GM19372 (cell line): Measurements from ENCODE around the gene AOC3.
A peak's percentile ranks its signal among the peaks of the same experiment; 100 is the strongest.

Experiments
- ATAC-seq: cut with Tn5 transposase; IDR thresholded peaks from one replicate; pipeline ENCODE4 v1.9.1; 2021; ENCODE audit warnings: mild to moderate bottlenecking, low read depth, moderate library complexity; ENCODE audit not compliant: unreplicated experiment

AOC3 gene, protein sequence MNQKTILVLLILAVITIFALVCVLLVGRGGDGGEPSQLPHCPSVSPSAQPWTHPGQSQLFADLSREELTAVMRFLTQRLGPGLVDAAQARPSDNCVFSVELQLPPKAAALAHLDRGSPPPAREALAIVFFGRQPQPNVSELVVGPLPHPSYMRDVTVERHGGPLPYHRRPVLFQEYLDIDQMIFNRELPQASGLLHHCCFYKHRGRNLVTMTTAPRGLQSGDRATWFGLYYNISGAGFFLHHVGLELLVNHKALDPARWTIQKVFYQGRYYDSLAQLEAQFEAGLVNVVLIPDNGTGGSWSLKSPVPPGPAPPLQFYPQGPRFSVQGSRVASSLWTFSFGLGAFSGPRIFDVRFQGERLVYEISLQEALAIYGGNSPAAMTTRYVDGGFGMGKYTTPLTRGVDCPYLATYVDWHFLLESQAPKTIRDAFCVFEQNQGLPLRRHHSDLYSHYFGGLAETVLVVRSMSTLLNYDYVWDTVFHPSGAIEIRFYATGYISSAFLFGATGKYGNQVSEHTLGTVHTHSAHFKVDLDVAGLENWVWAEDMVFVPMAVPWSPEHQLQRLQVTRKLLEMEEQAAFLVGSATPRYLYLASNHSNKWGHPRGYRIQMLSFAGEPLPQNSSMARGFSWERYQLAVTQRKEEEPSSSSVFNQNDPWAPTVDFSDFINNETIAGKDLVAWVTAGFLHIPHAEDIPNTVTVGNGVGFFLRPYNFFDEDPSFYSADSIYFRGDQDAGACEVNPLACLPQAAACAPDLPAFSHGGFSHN

DNA sequence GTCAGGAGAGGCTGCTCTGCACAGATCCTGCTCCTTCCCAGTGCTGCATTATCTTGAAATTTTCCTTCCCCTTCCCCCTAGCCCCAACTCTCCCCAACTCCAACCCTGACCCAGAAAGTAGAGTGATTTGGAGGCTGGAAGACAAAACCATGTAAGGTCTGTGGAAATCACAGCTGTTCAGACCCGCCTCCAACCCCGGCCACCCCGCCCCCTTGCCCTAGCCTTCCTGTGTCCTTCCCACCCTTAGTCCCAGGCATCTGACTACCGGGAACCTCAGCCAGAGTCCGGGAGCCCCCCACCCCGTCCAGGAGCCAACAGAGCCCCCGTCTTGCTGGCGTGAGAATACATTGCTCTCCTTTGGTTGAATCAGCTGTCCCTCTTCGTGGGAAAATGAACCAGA is at the start of gene AOC3:
TSS of gene AOC3 (plus strand) at position 246 of the 400 bp plus-strand sequence. CDS start at position 391, 145 bp downstream.
- ATAC-seq = no peak

DNA sequence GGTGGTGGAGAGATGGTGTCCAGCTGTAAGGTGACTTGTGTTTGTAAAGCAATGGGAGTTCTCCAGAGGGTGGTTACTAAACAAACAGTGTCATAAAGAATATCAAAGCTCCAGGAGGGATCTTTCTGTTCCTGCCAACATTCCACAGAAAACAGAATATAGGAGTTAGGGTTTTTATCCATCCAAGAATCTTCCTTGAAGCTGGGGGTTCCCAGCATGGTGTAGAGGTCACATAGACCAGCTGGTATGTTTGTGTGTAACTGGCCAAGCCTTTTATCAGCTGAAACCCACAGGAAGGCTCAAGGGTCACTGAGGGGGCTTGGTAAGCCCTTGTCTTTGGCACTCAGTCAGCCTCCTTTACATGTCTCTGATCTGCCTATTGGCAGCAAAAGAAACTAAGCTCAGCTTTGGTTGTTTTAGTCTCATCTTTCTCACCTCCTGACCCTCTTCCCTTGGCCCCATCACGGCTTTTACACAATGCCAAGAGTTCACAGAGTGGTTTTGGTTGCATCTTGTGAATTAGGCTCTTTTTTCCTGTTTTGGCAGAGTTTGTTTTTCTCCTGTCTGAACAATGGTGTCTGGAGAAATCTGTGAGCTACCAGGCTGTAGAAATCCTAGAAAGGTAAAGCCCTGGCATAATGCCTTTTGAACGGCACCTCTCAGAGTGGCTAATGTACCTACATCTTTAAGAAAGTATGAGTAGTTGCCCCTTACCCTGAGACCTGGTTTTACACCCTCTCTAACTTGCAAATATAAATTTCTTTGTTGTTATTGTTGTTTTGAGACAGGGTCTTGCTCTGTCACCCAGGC is 47.7 kb upstream of the AOC3 start:
- ATAC-seq = no peak

DNA sequence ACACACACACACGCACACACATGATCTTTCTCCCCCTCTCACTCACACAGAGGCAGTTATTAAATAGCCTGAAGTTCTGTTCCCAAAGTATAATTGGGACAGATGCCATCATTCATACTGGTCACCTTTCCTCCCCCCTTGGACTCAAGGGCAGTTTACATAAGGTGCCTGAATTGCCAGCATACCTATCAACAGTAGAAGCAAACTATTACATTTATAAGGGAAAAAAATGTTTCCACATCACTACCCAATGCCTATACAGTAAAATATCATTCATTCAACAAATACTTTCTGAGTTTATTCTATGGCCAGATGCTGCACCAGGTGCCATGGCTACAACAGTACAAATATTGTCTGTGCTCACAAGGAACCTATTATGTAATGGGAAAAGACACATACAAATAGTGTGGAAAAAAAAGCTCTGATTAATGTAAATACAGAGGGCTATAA is 46.1 kb upstream of the AOC3 start:
- no peak for ATAC-seq

DNA sequence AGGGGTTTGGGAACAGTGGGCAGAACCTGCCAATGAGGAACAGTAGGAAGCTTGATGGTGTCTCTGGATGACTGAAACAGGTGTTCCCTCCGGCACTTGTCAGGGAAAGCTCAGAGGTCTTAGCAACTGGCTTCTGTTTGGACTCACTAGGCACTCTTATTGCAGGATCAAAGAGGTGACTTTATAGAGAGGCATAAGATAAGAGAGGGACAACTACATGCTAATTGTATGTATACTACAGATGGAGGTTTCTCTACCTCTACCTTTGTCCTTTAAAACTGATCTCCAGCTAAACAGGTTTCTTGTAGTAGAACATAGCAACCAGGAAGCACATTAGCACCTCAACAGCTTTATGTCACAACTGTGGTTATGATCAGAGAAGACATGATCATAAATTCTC is 44.8 kb upstream of the AOC3 start:
- no peak for ATAC-seq

DNA sequence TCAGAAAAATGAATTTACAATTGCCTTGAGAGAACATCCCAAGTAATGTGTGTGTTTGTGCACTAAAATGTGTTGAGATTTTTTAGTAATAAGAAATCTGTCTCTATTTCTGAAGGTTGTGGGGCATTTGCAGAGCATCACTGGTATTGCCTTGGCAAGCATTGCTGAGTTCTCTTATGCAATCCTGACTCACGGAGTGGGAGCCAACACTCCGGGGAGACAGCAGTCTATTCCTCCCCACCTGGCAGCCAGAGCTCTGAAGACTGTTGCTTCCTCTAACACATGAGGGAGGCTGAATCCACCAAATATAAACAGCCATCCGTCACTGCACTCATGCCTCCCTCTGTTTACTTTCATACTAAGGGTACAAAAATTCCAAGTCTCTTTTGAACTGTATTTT is 41.7 kb upstream of the AOC3 start:
- no peak for ATAC-seq

DNA sequence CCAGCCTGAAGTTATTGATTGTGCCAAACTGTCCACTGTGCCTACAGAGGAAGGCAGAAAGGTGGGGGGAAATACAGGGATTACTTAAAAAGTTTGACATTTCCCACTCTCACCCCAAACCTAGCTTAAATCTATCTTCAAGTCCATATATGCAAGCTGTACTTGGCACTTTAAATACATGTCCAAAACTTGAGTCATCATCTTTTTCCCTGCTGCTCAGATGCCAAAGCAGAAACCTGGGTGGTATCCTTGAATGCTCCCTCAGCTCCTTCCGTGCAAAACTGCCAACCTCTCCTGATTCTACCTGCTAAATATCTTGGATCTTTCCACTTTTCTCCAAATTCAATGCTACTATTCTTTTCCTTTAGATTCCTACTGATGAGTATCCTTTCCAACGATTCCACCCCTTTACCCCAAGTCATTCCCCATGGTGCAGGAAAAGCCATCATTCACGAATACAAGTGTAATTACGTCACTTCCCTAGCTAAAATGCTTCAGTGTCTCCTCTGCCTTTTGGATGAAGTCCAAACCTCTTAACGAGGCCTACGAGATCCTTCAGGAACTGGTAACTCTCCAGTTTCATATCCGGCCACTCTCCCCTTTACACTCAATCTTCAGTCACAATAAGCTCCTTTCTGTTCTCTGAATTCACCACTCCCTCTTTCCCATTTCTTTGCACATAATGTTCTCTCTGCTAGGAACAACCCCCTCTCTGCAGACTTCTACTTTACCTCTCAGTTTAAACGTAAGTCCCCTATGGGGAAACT is 36.2 kb upstream of the AOC3 start:
- ATAC-seq = no peak

DNA sequence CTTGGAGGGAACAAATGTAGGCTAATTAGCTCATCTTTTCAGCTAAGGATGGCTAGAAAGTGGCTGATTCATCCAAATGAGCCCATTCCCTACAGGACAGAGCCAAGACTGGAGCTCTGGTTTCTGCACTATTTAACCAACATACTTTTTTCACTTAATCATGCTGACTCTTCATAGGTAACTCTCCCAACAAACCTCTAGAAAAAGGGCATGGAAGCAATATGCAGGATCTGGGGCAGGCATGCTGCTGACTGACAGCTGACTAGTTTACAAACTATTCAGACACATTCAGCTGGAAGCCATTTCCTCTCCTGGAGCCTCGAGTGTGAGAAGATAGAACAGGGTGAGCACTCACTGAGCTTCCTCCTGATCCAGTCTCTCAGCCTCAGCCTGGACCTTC is 33.1 kb upstream of the AOC3 start:
- no peak for ATAC-seq

GRCh38 chr17:42818379-42818778 is 32.6 kb upstream of the AOC3 start:
- ATAC-seq = no peak

- ATAC-seq = no peak
These were observed 31.0 kb upstream of the AOC3 start for GRCh38 chr17:42819939-42820535.

- no peak for ATAC-seq
These were observed 29.8 kb upstream of the AOC3 start for GRCh38 chr17:42821176-42821575.

GRCh38 chr17:42827472-42827871 is 23.5 kb upstream of the AOC3 start:
- ATAC-seq = no peak

GRCh38 chr17:42830971-42831370 is 20.0 kb upstream of the AOC3 start:
- no peak for ATAC-seq

DNA sequence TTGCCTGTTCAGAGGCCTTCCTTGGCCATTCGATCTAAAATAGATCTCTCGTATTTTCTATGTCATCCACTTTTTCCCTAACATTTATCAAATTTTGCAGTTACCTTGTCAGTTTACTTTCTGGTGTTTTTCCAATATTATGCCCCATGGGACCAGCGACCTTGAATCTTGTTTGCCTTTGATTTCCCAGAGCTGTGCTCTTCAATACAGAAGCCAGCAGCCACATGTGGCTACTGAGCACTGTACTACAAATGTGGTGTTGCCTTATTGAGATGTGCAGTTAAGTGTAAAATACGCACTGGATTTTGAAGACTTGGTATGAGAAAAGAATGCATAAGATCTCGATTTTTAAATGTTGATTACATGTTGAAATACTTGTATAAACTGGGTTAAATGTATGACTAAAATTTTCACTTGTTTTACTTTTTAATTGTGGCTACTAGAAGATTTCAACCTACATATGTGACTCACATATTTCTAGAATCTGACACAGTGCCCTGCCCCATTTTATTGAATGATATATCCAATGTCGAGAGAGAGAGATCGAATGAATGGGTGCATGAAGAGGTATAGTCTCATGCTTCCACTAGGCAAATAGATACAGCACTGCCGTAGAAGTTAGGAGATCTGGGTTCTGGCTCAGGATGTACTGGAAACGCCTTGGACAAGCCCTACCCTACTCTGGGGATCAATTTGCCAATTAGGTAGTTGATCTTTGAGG is 18.6 kb upstream of the AOC3 start:
- no peak for ATAC-seq

- peak; percentile 78 for ATAC-seq
These were observed 17.8 kb upstream of the AOC3 start, which contains the start of gene PSME3 for GRCh38 chr17:42832934-42833766. TSS of gene PSME3 (plus strand) at chr17:42833397. CDS start at chr17:42833632, 235 bp downstream.

DNA sequence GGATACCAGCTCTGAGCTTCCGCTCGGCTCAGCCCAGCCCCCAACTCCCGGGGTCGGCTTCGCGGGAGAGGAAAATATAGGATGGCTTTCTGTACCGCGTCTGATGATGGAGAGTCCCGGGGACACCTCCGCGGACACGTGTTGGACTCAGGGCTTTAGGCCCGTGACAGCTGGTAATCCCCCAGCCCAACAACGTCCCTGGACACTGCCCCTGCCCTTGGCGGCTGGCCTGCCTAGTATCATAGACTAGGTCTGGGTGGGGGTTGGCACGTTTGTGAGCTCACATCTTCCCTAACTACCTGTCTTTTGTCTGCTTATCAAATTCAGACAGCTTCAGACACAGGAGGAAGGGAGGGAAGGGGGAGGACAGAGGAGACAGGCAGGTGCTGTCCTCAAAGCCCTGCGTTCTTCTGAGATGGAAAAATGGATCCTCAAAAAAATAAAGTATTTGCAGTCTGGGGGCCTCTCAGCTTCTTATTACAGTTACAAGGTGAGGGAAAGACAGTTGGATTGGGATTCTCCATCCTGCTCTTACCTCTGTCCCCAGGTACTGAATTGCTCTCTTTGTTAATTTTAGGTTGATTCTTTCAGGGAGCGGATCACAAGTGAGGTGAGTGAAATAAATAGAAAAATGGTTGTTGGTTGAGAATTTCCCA is 17.1 kb upstream of the AOC3 start:
- no peak for ATAC-seq

DNA sequence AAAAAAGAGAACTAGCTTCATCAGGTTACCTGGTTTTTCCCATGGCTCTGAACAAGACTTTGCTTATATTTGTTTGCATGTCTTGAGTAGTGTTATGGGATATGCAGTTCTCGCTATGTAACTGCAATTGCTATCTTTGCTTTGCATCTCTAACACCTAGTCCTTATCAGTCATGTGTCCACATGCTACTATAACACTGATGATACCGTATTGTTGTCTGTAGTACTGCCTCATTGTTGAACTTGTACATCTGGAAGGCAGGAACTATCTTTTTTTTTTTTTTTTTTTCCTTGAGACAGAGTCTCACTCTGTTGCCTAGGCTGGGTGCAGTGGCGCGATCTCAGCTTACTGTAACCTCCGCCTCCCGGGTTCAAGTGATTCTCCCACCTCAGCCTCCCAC is 15.3 kb upstream of the AOC3 start:
- no peak for ATAC-seq

DNA sequence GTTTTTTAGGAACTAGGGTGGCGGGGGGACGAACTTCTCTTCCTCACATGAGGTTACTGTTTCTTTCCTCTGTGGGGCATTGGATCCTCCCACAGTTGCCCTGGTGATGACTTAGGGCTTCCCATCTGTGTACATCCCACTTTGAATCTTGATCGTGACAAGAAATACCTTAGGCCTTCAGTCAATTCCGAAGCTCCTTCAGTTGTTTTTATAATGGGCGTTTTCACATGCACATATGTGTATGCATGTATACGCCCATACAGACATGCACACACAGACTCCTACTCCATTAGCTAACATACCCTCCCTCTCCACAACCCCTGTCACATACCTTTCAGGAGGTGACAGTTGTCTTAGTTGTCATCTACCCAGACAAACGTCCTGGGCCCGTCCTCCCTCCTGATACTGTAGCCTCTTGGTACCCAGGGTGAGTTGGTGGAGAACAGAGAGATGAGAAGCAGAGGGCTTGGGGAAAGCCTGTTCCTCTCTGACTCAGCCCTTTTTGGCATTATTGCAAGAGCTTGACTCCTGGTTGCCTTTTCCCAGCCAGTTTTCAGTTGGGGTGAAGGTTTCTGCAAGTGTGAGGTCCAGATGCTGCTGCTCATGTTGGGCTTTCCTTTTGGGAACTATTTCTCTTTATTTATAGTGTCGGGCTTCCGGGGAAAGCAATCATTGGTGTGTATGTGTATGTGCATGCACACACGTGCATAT is 8.9 kb upstream of the AOC3 start:
- ATAC-seq = no peak
